GM21528 (cell line): ENCODE results near the gene VAV2.
A peak's percentile ranks its signal among the peaks of the same experiment; 100 is the strongest.
"Not testable (repeated sequence)": the region's sequence is repeated elsewhere in the genome, so short reads cannot be mapped to it uniquely, and the experiment has no call there.

Experiments
- ATAC-seq: cut with Tn5 transposase; IDR thresholded peaks from one replicate; pipeline ENCODE4 v1.9.1; 2021; ENCODE audit warnings: mild to moderate bottlenecking, moderate library complexity; ENCODE audit not compliant: unreplicated experiment, low FRiP score

VAV2 gene

DNA sequence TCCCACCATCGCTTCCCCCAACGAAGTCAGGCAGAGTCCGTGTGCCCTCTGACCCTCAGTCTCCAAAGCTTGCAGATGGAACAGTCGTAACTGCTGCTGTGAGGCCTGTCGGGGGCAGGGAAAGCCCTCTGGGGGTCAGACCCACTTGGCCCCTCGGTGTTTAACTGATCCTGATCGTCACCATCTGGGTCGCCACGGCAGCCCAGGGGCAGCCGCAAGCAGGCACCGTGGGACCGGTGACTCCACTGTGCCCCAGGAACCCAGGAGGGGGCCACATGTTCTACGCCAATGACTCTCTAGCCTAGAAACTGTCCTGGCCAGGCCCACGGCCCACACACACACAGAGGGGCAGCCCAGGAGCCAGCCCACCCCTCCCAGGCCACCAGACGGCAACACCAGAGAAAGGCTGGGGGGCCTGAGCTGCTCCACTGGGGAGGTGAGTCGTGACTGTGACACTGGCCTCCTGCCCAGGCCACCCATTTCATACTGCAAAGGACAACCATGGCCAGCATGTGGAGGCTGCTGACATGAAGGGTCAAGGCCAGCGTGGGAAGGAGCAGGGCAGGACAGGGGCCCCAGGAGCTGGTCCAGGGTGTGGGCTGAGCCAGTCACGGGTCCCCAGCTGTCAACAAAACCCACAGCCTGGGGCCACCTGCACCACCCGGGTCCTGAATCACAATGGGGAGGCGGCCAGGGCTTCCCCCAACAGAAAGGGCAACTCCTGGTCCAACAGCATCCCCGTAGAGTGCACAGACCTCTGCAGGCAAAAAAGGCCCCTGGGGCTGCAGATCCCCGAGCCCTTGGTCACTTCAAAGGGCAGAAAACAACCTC, 20.8 kb downstream of the VAV2 start:
- no peak for ATAC-seq

DNA sequence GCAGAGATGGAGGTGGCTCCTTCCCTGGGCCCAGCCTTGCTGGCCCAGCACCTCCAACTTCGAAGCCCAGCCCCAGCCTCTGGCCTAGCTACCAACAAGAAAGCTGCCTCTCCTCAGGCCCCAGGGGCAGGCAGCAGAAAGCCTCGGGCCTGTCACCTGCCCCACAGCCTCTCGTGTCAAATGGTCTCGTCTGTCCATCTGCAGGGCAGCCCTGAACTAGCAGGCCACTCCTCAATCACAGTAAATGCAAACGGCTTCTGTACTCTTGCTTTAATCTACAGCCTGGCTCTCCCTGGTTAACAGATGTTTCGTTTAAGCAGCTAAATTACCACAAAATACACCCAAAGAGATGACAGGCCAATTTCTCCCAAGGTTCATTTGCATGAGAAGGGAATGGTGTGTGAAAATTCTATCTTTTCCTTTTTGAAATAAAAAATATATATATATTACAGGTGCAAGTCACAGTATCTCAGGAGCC, 21.5 kb downstream of the VAV2 start:
- ATAC-seq: no peak

DNA sequence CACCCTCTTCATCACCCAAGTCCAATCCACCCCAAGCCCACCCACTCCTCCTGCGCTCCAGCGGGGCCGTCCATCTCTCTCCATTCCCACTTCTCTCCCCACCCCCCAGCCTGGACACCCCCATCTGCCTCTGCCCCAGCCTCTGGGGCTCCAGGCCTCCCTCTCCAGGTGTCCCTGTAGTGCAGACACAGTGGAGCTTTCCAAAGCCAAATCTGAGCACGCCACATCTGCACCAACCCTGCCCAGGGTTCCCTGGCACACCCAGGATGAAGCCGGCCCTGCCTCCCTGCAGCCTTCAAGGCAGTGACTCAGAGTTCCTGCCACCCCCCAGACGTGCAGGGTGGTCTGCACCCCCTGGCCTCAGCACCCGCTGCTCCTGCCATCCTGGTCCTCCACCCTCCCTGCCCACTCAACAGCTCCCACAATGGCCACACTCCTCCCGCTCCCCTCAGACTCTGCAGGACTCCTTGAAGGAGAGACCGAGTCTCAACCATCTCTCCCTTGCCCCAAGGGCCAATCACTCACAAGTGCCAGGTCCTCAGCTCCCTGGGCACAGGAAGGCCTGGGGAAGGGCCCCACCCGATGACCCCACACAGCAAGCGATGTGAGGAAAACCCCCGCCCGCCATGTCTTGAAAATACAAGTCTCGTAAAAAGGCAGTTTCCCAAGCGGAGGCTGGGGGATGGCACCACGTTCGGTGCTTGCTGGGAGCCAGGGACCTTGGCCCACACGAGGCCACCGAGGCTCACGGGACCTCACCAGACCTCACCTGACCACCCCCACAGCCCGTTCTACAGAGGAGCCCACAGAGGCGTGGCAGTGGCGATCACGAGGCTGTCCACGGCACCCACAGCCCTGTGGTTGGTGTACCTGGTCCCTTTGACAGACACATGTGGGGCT, 22.2 kb downstream of the VAV2 start:
- no peak for ATAC-seq

DNA sequence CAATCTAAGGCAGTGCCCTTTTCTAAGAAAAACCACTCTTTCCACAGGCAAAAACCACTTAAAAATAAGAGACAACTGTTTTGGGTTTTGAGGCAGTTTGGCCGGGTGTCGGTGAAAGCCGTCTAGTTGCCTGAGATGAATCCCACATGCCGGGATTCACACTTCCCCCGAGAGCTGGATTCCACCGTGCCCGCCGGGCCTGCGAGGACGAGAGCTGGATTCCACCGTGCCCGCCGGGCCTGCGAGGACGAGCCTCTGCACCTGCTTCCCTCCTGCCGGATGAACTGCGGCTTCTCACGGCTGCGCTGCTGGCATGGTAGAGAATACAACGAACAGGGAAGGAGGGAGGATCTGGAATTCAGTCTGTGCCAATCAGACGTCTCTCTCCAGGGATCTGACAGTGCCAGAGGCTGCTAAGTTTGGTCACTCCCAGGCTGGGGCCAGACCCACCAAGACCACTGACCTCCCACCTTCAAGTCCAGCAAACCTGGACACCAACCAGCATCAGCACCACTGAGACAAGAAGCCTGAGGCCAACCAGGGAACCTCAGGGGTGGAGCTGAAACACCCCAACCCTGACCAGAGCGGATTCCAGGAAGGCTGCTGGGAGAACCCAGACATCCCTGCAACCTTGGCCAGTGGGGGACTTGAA, 23.0 kb downstream of the VAV2 start:
- no peak for ATAC-seq

DNA sequence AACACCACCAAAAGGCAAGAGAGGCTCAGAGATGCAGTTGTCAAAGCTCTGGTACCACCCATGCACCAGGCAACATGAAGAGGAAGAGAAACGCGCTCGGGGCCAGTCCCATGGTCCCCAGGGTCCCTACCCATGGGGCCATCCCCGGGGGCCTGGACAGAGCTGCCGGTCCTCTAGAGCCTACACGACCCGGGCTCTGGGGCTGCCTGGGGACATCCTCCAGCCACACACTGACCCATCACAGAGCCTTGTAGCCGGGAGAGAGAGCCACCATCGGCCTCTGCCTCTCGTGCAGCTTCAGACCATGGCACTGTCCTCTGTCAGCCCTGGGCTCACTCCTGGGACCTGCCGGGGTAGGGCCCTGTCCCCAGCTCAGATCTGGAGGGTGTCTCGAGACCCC, 23.7 kb downstream of the VAV2 start:
- no peak for ATAC-seq

DNA sequence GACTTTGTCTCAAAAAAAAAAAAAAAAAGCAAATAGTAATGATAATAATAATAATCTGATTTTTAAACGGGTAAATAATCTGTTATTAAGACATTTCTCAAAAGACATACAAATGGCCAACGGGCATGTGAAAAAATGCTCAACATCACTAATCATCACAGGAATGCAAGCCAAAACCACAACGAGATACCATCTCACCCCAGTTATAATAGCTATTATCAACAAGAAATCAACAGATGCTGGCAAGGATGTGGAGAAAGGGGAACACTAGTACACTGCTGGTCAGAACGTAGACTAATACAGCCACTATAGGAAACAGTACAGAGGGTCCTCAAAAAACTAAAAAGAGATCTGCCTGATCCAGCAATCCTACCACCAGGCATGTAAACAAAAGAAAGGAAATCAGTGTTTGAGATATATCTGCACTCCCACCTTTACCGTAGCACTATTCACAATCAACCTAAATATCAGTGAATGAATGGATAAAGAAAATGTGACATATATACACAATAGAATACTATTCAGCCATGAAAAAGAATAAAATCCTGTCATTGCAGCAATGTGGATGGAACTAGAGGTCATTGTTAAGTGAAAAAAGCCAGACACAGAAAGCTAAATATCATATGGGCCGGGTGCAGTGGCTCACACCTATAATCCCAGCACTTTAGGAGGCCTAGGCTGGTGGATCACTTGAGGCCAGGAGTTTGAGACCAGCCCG, 24.9 kb downstream of the VAV2 start:
- no peak for ATAC-seq

DNA sequence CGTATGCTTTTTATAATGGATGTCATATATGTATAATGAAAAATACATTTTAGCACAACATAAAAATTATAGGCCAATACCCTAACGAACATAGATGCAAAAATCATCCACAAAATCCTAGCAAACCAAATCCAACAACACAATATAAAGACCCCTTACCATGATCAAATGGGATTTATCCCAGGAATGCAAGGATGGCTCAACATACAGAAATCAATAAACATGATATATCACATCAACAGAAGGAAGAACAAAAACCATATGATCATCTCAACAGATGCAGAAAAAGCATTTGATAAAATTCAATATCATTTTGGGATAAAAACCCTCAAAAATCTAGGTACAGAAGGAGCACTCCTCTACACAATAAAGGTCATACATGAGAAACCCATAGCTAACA, 27.7 kb downstream of the VAV2 start:
- ATAC-seq: no peak

DNA sequence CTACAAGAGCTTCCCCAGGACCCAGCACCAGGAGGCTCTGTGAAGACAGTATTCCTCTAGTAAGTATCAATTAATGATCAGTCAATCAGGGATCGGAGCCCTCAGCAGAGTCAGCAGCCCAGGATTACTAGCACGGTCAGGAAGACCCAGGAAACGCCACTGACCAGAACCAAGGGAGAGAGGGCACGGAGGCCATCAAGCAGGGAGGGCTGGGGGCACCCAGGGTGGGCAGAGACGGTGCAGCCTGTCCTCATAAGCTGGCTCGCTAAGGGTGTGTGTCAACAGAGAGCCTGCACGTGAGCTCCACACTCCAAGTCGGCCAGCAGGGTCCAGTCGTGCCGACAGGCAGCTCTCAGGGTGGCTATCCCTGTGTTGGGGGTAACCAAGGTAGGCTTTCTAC, 29.0 kb downstream of the VAV2 start:
- ATAC-seq: no peak

DNA sequence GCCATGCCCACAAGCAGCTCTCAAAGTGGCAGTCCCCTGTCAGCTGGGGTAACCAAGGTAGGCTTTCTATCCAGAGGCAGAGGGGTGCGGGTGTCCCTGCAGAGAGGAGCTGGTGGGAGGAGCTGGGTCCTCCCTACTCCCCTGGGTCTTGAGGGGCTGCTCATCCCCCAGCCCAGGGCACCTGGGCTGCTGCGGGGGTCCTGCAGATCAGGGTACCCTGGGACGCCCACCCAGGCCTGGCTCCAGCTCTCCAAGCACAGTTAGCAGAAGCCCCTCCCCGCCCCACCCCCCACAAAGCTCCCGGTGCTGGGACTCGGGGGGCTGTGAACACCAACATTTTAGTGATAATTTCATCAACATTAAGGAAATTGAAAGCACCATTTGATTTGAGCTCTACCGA, 29.8 kb downstream of the VAV2 start:
- no peak for ATAC-seq

DNA sequence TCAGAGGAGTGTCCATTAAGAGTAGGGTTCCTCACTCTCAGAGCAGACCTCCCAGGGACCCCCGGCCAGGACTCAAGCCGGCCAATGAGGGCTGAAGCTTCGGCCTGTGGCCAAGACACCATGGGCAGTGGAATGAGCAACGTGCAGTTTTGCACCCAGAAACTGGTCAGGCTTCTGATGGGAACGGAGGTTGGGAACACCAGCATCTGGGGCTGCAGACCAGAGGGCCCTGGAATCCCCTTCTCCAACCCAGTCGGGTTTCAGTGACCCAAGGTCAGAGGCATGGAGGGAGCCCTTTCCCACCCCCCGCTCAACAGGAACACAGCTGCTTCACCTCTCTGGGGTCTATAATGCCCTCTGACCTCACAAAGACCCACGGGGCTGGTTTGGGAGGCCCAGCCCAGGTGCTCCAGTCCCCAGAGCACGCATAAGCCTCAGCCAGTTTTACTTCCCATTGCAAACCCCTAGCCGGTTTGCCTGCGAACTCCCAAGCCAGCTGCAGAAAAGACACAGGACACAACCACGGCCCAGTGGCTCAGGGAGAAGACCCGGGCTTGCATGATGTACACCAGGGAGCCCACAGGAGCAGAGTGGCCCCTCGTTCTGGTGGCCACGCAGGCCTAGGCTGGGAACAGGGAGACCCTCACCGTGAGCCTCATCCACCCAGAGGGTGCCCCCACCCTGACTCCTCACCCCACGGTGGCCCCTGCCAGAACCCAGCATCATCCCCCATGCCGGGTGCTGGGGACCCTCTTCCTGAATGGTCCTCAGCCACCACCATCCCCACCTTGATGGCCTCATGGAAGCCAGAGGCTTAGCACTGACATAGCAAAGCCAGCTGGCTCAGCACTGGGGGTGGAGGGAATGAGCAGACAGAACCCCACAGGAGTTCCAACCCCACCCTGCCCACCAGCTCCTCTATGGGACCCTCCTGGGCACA, 30.6 kb downstream of the VAV2 start:
- no peak for ATAC-seq

DNA sequence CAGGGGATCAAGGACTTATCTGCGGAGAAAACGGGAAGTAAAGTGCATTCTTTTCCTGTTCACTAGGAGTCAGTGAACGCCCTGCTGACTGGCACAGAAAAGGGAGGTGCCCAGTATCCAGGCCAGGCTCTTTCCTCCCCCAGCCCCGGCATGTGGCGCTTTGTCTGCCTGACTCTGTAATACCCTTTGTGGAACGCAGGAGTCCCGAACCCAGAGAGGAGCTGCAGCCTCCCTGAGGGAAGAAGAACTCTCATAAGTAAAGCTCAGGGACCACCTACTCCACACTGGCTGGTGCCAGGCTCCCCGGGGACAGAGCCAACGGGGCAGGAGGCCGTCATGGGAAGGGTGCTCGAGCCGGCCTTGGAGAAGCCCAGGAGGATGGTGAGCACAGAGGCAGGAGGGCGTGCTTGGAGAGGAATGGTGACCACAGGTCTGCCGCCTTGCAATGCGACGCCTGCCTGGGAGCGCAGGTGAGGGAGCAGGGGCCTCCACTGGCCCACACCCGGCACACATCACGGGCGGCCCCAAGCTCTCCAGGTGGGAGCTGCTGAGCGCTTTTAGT, 31.5 kb downstream of the VAV2 start:
- no peak for ATAC-seq

DNA sequence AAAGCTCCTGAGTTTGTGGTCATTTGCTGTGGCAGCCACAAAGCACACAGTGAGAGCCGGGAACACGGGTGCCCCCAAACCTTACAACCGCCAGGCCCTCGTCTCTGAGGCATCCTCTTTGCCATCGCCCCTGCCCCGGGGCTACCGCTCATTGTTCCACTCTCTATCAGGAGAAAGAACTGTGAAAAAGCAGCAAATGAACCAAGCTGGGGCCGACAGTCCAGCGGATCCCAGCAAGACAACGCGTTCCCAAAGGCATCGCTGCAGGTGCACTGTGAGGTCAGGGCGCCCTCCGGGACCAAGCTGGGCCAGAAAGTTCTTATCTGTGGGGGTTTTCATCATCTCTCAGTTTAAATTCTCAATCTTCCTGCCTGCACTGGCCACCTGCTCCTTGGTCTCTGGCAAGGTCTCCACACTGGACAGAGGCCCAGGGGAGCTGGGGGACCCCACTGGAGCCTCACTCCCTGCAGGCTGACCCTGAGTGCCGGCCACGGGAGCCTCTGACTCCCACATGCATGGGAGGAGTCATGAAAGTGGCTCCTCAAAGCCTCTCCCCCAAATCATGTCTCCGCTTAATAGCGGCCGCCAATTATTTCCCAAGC, 32.1 kb downstream of the VAV2 start:
- ATAC-seq: no peak

DNA sequence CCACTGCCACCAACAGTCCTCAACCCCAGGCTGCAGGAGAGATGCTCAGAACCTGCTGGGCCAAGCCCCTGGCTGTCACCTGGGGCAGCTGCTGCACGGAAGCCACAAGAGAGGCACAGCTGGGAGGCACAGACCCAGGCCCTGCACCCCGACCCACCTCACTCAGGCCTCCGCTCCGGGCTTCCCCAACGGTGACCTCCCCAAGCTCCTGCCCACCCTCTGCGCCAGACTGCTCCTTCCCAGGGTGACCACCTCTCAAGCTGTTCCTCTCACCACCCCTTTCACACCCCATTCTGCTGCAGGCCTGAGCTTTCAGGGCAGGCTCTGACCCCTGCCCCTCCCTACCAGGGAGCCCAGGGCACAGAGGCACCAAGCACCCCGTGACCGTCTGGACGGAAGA, 33.0 kb downstream of the VAV2 start:
- peak; percentile 8 for ATAC-seq

DNA sequence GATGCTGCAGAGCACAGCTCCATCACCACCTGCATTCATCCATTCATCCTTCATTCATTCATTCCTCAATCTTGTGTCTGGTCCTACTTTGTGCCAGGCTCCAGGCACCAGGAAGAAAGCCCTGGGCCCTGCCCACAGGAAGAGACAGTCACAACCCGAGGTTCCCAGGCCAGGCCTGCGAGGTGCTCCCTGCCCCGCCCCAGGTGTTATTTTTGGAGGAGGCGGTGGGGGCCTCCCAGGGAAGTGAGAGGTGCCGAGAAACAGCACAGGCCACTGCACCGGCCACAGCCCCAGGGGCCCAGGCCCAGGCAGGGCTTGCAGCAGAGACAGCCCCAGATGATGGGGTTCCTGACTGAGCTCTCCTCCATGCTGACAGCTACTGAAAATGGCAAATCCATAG, 33.4 kb downstream of the VAV2 start:
- peak; percentile 45 for ATAC-seq

DNA sequence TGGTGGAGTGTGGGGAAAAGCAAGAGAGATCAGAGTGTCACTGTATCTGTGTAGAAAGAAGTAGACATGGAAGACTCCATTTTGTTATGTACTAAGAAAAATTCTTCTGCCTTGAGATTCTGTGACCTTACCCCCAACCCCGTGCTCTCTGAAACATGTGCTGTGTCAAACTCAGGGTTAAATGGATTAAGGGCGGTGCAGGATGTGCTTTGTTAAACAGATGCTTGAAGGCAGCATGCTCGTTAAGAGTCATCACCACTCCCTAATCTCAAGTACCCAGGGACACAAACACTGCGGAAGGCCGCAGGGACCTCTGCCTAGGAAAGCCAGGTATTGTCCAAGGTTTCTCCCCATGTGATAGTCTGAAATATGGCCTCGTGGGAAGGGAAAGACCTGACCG, 34.4 kb downstream of the VAV2 start:
- not testable (repeated sequence) for ATAC-seq

DNA sequence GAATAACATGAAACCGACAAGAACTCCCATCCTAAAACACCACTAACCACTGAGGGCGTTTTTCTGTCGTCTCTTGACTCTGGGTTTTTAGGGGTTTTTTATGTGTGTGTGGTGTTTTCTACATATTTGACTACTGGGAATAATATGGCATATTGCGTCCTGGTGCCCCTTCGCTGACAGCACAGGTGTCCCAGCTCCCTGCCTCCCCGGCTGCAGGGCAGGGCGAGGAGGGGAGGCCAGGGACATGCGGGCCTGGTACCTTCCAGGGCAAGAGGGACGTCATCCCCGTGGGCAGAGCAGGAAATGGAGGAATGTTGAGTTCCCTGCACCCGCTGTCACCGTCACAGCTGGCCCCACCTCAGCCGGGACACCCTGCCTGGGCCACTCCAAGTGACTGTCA, 34.8 kb downstream of the VAV2 start:
- ATAC-seq: no peak

DNA sequence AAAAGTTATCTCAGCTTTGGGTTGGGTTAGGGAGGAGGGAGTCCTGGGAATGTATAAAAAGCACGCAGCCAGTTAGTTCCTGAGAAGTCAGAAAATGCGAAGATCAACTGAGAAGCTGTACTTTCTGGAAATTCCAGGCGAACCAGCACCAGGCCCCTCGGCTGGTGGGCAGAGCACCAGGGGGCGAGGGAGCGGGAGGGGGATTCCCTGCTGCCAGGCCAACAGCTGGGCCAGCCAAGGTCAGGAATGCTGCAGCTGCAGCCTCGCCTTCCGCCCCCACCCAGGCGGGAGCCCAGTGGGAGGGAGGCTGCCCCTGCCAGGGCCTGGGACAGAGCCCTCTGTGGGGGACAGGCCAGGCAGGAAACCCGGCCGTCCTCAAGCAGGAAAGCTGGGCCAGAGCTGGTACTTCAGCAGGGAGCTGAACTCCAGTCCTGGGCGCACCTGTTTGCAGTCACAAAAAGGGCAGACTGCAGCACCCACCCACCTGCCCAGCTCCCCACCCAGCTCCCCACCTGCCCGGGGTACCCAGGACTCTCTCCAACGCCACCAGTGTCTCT, 35.5 kb downstream of the VAV2 start:
- no peak for ATAC-seq

DNA sequence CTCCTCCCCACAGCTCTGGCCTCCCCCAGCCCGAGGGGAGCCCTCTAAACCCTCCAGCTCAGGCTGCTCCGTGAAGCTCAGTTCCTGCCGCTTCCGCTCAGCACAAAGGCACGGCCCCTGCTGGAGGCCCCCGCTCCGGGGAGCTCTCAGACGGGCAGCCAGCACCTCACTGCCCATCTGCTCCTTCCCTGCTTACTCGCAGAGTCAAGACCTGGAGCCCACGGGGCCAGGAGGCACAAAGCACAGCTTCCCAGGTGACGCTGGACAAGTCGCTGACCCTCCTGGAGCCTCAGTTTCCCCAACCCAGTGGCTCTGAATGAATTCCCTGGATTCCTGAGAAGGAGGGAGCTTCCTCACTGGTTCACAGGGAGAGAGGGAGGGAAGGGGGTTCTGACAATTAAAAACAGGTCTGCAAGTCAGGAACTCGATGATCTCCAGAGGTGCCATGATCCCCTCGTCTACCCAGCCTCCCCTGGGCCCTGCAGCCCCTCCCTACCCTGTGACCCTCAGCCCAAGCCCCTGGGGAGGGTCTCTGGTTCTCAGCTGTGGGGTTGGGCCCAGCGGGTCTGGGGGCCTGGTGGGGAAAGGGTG, 36.2 kb downstream of the VAV2 start:
- ATAC-seq: no peak
